ENCODE data around the gene DOCK4. TPM values are rescaled to one million over a fixed set of nuclear protein-coding genes. Genes with fewer than 3 reads are reported as not detected.

Gene DOCK4
- total RNA-seq, 2 experiments from 2014 or later = 0.32 TPM

GRCh38 chr7:112125250-112125649 lies 80.9 kb downstream of the DOCK4 start:
- CTCF ChIA-PET = no interaction called here
- no peak overlapping the region for H3K27ac Mint-ChIP-seq
- H3K27me3 Mint-ChIP-seq = no peaks in the 10 kb centered on the region
- H3K4me1 Mint-ChIP-seq = no peaks in the 10 kb centered on the region
- H3K9me3 Mint-ChIP-seq (ENCODE audit: low read depth) = no peaks in the 10 kb centered on the region
- H3K36me3 Mint-ChIP-seq (ENCODE audit: low read depth) = no peaks in the 10 kb centered on the region
- DNase-seq (no peak), ATAC-seq (no peak)
- intact Hi-C loops (cut with DNase I, micrococcal nuclease) = no loop called here
- no peak overlapping the region for H3K4me3 Mint-ChIP-seq
- POLR2A ChIA-PET = no interaction called here

- no peak overlapping the region for H3K4me3 Mint-ChIP-seq
- H3K9me3 Mint-ChIP-seq (ENCODE audit: low read depth) = no peaks in the 10 kb centered on the region
- no peaks in the 10 kb centered on the region for H3K36me3 Mint-ChIP-seq (ENCODE audit: low read depth)
- ChIA-PET POLR2A (no interaction called here), CTCF (interaction anchor here (0.6 kb wide), 1 partner anchor 447 kb away, joined by 3 read pairs; no protein-coding TSS in a partner anchor)
- DNase-seq = no peak
- intact Hi-C loops (cut with DNase I, micrococcal nuclease) = no loop called here
- no peaks in the 10 kb centered on the region for H3K27me3 Mint-ChIP-seq
- ATAC-seq = no peak
- H3K27ac Mint-ChIP-seq = no peak overlapping the region
- no peaks in the 10 kb centered on the region for H3K4me1 Mint-ChIP-seq
Observed at GRCh38 chr7:112124061-112124766, 82.0 kb downstream of the DOCK4 start.

GRCh38 chr7:112122798-112123197 lies 83.4 kb downstream of the DOCK4 start:
- H3K4me1 Mint-ChIP-seq = no peaks in the 10 kb centered on the region
- DNase-seq (no peak), ATAC-seq (no peak)
- no peak overlapping the region for H3K4me3 Mint-ChIP-seq
- no peaks in the 10 kb centered on the region for H3K36me3 Mint-ChIP-seq (ENCODE audit: low read depth)
- peaks cover 2% of the 10 kb centered on the region for H3K27me3 Mint-ChIP-seq
- CTCF ChIA-PET = no interaction called here
- POLR2A ChIA-PET = no interaction called here
- H3K27ac Mint-ChIP-seq = no peak overlapping the region
- intact Hi-C loops (cut with DNase I, micrococcal nuclease) = no loop called here
- no peaks in the 10 kb centered on the region for H3K9me3 Mint-ChIP-seq (ENCODE audit: low read depth)

- ATAC-seq (no peak), DNase-seq (no peak)
- intact Hi-C loops (cut with DNase I, micrococcal nuclease) = no loop called here
- Mint-ChIP-seq H3K27ac (no peak overlapping the region), H3K4me1 (no peaks in the 10 kb centered on the region), H3K4me3 (no peak overlapping the region), H3K9me3 (ENCODE audit: low read depth) (no peaks in the 10 kb centered on the region), H3K27me3 (peaks cover 2% of the 10 kb centered on the region), H3K36me3 (ENCODE audit: low read depth) (no peaks in the 10 kb centered on the region)
- ChIA-PET POLR2A (no interaction called here), CTCF (no interaction called here)
Observed at GRCh38 chr7:112122144-112122543, 84.1 kb downstream of the DOCK4 start.

- H3K4me1 Mint-ChIP-seq = no peaks in the 10 kb centered on the region
- H3K9me3 Mint-ChIP-seq (ENCODE audit: low read depth) = no peaks in the 10 kb centered on the region
- DNase-seq = no peak
- H3K36me3 Mint-ChIP-seq (ENCODE audit: low read depth) = no peaks in the 10 kb centered on the region
- intact Hi-C loops (cut with DNase I, micrococcal nuclease) = no loop called here
- CTCF ChIA-PET = no interaction called here
- H3K4me3 Mint-ChIP-seq = no peak overlapping the region
- POLR2A ChIA-PET = no interaction called here
- no peak overlapping the region for H3K27ac Mint-ChIP-seq
- H3K27me3 Mint-ChIP-seq = peaks cover 3% of the 10 kb centered on the region
- ATAC-seq = no peak
Observed at GRCh38 chr7:112121318-112121717, 84.9 kb downstream of the DOCK4 start.

DNA sequence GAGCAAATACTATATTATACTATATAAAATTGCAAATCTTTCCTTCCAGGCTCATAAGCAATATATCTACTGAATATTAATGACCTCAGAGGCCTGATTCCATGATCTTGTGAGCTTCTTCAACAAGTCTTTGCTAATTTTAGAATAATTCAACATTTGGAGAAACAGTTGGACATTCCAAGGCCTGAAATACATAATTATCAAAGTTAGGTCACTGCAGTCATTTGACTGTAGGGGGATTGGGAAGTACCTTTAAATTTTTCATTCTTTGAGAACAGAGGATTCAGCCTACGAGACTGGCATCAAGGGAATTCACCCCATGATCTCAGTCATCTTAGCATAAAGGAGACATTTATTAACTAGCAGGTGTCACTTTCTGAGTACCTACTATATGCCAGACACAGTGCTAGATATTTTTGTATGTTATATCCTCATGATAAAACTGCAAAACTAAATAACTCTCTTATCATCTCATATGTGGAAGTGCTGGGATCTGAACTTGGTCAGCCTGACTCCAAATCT lies 85.4 kb downstream of the DOCK4 start:
- no peaks in the 10 kb centered on the region for H3K9me3 Mint-ChIP-seq (ENCODE audit: low read depth)
- POLR2A ChIA-PET = no interaction called here
- peaks cover 3% of the 10 kb centered on the region for H3K27me3 Mint-ChIP-seq
- H3K4me3 Mint-ChIP-seq = no peak overlapping the region
- H3K36me3 Mint-ChIP-seq (ENCODE audit: low read depth) = no peaks in the 10 kb centered on the region
- DNase-seq (no peak), ATAC-seq (no peak)
- CTCF ChIA-PET = no interaction called here
- H3K27ac Mint-ChIP-seq = no peak overlapping the region
- intact Hi-C loops (cut with DNase I, micrococcal nuclease) = no loop called here
- no peaks in the 10 kb centered on the region for H3K4me1 Mint-ChIP-seq

GRCh38 chr7:112118581-112119566 lies 87.3 kb downstream of the DOCK4 start:
- ChIA-PET POLR2A (interaction anchor here (0.6 kb wide), 1 partner anchor 339 kb away, joined by 3 read pairs; no protein-coding TSS in a partner anchor), CTCF (no interaction called here)
- Mint-ChIP-seq H3K4me3 (no peak overlapping the region), H3K9me3 (ENCODE audit: low read depth) (no peaks in the 10 kb centered on the region), H3K4me1 (no peaks in the 10 kb centered on the region), H3K27ac (no peak overlapping the region), H3K36me3 (ENCODE audit: low read depth) (no peaks in the 10 kb centered on the region), H3K27me3 (peaks cover 3% of the 10 kb centered on the region)
- no peak for ATAC-seq
- intact Hi-C loops (cut with DNase I, micrococcal nuclease) = no loop called here
- no peak for DNase-seq

DNA sequence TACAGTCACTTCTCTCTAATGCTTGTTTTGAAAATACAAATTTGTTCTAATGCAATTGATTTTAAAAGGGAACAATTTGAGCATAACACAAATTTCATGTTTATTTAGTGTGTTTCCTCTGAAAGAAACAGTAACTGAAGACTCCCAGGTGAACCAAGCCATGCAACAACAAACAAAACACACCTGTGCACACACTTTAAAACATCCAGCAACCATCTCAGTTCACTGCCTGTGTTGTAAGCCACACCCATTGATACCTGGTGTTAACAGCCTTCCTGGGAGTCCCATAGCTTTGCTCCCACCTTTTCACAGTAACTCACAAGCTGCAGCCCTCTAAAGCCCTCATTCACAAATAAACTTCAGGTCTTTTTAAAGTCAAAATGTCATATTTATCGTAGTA lies 89.3 kb downstream of the DOCK4 start:
- H3K36me3 Mint-ChIP-seq (ENCODE audit: low read depth) = no peaks in the 10 kb centered on the region
- no peak overlapping the region for H3K27ac Mint-ChIP-seq
- intact Hi-C loops (cut with DNase I, micrococcal nuclease) = no loop called here

GRCh38 chr7:112116358-112116757 lies 89.8 kb downstream of the DOCK4 start:
- ATAC-seq = no peak
- CTCF ChIA-PET = no interaction called here

More for the DNA sequence above, 89.3 kb downstream of the DOCK4 start:
- ATAC-seq (no peak), DNase-seq (no peak)
- Mint-ChIP-seq H3K4me1 (no peaks in the 10 kb centered on the region), H3K27me3 (peaks cover 3% of the 10 kb centered on the region), H3K4me3 (no peak overlapping the region), H3K9me3 (ENCODE audit: low read depth) (no peaks in the 10 kb centered on the region)
- ChIA-PET CTCF (no interaction called here), POLR2A (no interaction called here)

GRCh38 chr7:112115880-112116279 lies 90.3 kb downstream of the DOCK4 start:
- ATAC-seq (no peak), DNase-seq (no peak)
- Mint-ChIP-seq H3K27ac (no peak overlapping the region), H3K4me1 (no peaks in the 10 kb centered on the region), H3K4me3 (no peak overlapping the region), H3K36me3 (ENCODE audit: low read depth) (no peaks in the 10 kb centered on the region), H3K9me3 (ENCODE audit: low read depth) (no peaks in the 10 kb centered on the region), H3K27me3 (peaks cover 3% of the 10 kb centered on the region)
- CTCF ChIA-PET = no interaction called here
- intact Hi-C loops (cut with DNase I, micrococcal nuclease) = no loop called here
- POLR2A ChIA-PET = no interaction called here

More at GRCh38 chr7:112116358-112116757, 89.8 kb downstream of the DOCK4 start:
- intact Hi-C loops (cut with DNase I, micrococcal nuclease) = no loop called here
- H3K27ac Mint-ChIP-seq = no peak overlapping the region
- H3K27me3 Mint-ChIP-seq = peaks cover 3% of the 10 kb centered on the region
- DNase-seq = no peak
- H3K4me3 Mint-ChIP-seq = no peak overlapping the region
- no peaks in the 10 kb centered on the region for H3K4me1 Mint-ChIP-seq
- no peaks in the 10 kb centered on the region for H3K36me3 Mint-ChIP-seq (ENCODE audit: low read depth)
- no peaks in the 10 kb centered on the region for H3K9me3 Mint-ChIP-seq (ENCODE audit: low read depth)
- POLR2A ChIA-PET = no interaction called here

- ChIA-PET POLR2A (no interaction called here), CTCF (interaction anchor here (1.0 kb wide), 1 partner anchor 13 kb away, joined by 3 read pairs; no protein-coding TSS in a partner anchor)
- no peak overlapping the region for H3K4me3 Mint-ChIP-seq
- H3K9me3 Mint-ChIP-seq (ENCODE audit: low read depth) = no peaks in the 10 kb centered on the region
- H3K36me3 Mint-ChIP-seq (ENCODE audit: low read depth) = no peaks in the 10 kb centered on the region
- H3K27ac Mint-ChIP-seq = no peak overlapping the region
- ATAC-seq (no peak), DNase-seq (no peak)
- intact Hi-C loops (cut with DNase I, micrococcal nuclease) = no loop called here
- no peaks in the 10 kb centered on the region for H3K4me1 Mint-ChIP-seq
- H3K27me3 Mint-ChIP-seq = peaks cover 3% of the 10 kb centered on the region
Observed at GRCh38 chr7:112113913-112114575, 92.2 kb downstream of the DOCK4 start.

Measured in activated CD4-positive, alpha-beta T cell treated with anti-CD3 and anti-CD28 coated beads for 36 hours (primary cell).